HCT116 (cell line): ENCODE data around the gene CFAP77. TPM values are rescaled to one million over a fixed set of nuclear protein-coding genes. Genes with fewer than 3 reads are reported as not detected.

ENCODE experiments used
- ATAC-seq: fragments of 200-7000 bp; cut with Tn5 transposase; 2 replicates; pipeline ENCODE4 v1.9.1; 2020; ENCODE audit warnings: mild to moderate bottlenecking, moderate library complexity
- BruUV-seq: library from RNA; stranded (reverse); fragments of 400-500 nt; replicated peaks from 2 replicates; lab custom pipeline; 2021; lab: Mats Ljungman, UMichigan
- CTCF ChIA-PET: fragments of 300-600 bp; sonication (Branson Sonifier 250); formaldehyde crosslinking; loops from one replicate; lab custom pipeline; 2021; ENCODE audit warnings: antibody characterized with exemption; lab: Charles Lee
- POLR2A ChIA-PET: fragments of 300-600, 350-600 bp; sonication (Branson Sonifier 250); formaldehyde crosslinking; loops from one replicate; lab custom pipeline; 2021; ENCODE audit warnings: antibody characterized with exemption; lab: Charles Lee
- RAD21 ChIA-PET, 2 experiments: fragments of 300-600 bp; sonication (Branson Sonifier 250); formaldehyde crosslinking; loops; one replicate each; lab custom pipeline; 2023; ENCODE audit warnings: low total read pairs in 2 of 2; ENCODE audit not compliant: uncharacterized antibody in 2 of 2, unreplicated experiment in 2 of 2, low non-redundant PET in 1 of 2; lab: Charles Lee
- DNase-seq: peaks from one replicate; pipeline ENCODE4 v3.0.0-alpha.2; 2010; ENCODE audit warnings: low read depth, low spot score
- H2AFZ ChIP-seq: fragments of 200-600 bp; shearing (Covaris generic), sonication (generic); 2 replicates; pipeline ENCODE4 v1.6.1; 2017; ENCODE audit warnings: low read depth, mixed run types, mixed read lengths, antibody characterized with exemption, low read length; ENCODE audit not compliant: poor library complexity, severe bottlenecking
- H3K27ac ChIP-seq: 2 replicates; pipeline ENCODE4 v1.5.1; 2012; ENCODE audit warnings: low read depth, low read length
- H3K27me3 ChIP-seq: fragments of 200-600 bp; sonication (generic); 2 replicates; pipeline ENCODE4 v1.6.1; 2016; ENCODE audit warnings: mixed run types, low read length, mixed read lengths; ENCODE audit not compliant: insufficient read depth
- H3K36me3 ChIP-seq, 2 experiments: fragments of 200-500 bp in 1 of 2; fragments of 200-600 bp in 1 of 2; sonication (Bioruptor generic) in 1 of 2; sonication (generic) in 1 of 2; 2 replicates each; pipeline versions ENCODE4 v1.5.1 to v1.6.1; 2014 to 2016; ENCODE audit warnings: low read length in 2 of 2, inconsistent platforms in 1 of 2, mixed read lengths in 1 of 2, mixed run types in 1 of 2; ENCODE audit not compliant: insufficient read depth in 2 of 2, control insufficient read depth in 1 of 2
- H3K4me1 ChIP-seq, 2 experiments: fragments of 200-600 bp in 1 of 2; sonication (generic) in 1 of 2; 2 replicates each; pipeline versions ENCODE4 v1.5.1 to v1.6.1; 2012 to 2017; ENCODE audit warnings: low read length in 2 of 2, inconsistent platforms in 1 of 2, mild to moderate bottlenecking in 1 of 2, mixed read lengths in 1 of 2, mixed run types in 1 of 2, moderate library complexity in 1 of 2; ENCODE audit not compliant: insufficient read depth in 2 of 2, control insufficient read depth in 1 of 2
- H3K4me2 ChIP-seq: fragments of 200-600 bp; sonication (generic); 2 replicates; pipeline ENCODE4 v1.6.1; 2017; ENCODE audit warnings: mixed run types, low read length, mixed read lengths
- H3K4me3 ChIP-seq, 2 experiments: fragments of 200-600 bp in 1 of 2; sonication (generic) in 1 of 2; replicated peaks in 1 of 2; 2 replicates each; pipeline ENCODE4 v1.5.1; 2011 to 2016; ENCODE audit warnings: low read length in 2 of 2, control low read depth in 1 of 2, low read depth in 1 of 2, mild to moderate bottlenecking in 1 of 2, mixed read lengths in 1 of 2, mixed run types in 1 of 2
- H3K79me2 ChIP-seq: fragments of 200-600 bp; sonication (generic); 2 replicates; pipeline ENCODE4 v1.6.1; 2017; ENCODE audit warnings: mild to moderate bottlenecking, mixed run types, low read length, moderate library complexity, mixed read lengths; ENCODE audit not compliant: insufficient read depth
- H3K9ac ChIP-seq: fragments of 200-600 bp; sonication (generic); 2 replicates; pipeline ENCODE4 v1.6.1; 2016; ENCODE audit warnings: low read length, mixed read lengths
- H3K9me2 ChIP-seq: fragments of 200-600 bp; sonication (generic), shearing (Covaris generic); 2 replicates; pipeline ENCODE4 v1.6.1; 2017; ENCODE audit warnings: mixed run types, mild to moderate bottlenecking, moderate library complexity; ENCODE audit not compliant: insufficient read depth
- H3K9me3 ChIP-seq, 2 experiments: fragments of 200-500 bp in 1 of 2; fragments of 200-600 bp in 1 of 2; sonication (Bioruptor generic) in 1 of 2; sonication (generic) in 1 of 2; 2 replicates each; pipeline ENCODE4 v1.6.1; 2014 to 2017; ENCODE audit warnings: low read length in 2 of 2, mixed read lengths in 2 of 2, inconsistent platforms in 1 of 2, low read depth in 1 of 2, mild to moderate bottlenecking in 1 of 2, mixed run types in 1 of 2, moderate library complexity in 1 of 2; ENCODE audit not compliant: control insufficient read depth in 1 of 2, insufficient read depth in 1 of 2
- H4K20me1 ChIP-seq: fragments of 200-600 bp; sonication (generic), shearing (Covaris generic); 2 replicates; pipeline ENCODE4 v1.6.1; 2017; ENCODE audit warnings: mixed run types, mild to moderate bottlenecking, moderate library complexity; ENCODE audit not compliant: insufficient read depth
- ATF3 ChIP-seq: IDR thresholded peaks from 2 replicates; pipeline ENCODE4 v1.6.1; 2012
- CEBPB ChIP-seq: IDR thresholded peaks from 2 replicates; pipeline ENCODE4 v1.6.1; 2012; ENCODE audit warnings: low read depth
- EGR1 ChIP-seq: IDR thresholded peaks from 2 replicates; pipeline ENCODE4 v1.6.1; 2012; ENCODE audit warnings: low read depth
- JUND ChIP-seq: IDR thresholded peaks from 2 replicates; pipeline ENCODE4 v1.6.1; 2012
- RAD21 ChIP-seq: IDR thresholded peaks from 2 replicates; pipeline ENCODE4 v1.6.1; 2012; ENCODE audit warnings: low read depth, mild to moderate bottlenecking
- SIN3A ChIP-seq: IDR thresholded peaks from 2 replicates; pipeline ENCODE4 v1.6.1; 2012; ENCODE audit warnings: low read depth
- SP1 ChIP-seq: IDR thresholded peaks from 2 replicates; pipeline ENCODE4 v1.6.1; 2012; ENCODE audit warnings: low read depth
- SRF ChIP-seq: IDR thresholded peaks from 2 replicates; pipeline ENCODE4 v1.6.1; 2012; ENCODE audit warnings: low read depth
- TCF7L2 ChIP-seq: IDR thresholded peaks from 2 replicates; pipeline ENCODE4 v1.7.0; 2011; ENCODE audit warnings: borderline replicate concordance, inconsistent platforms; ENCODE audit not compliant: insufficient read depth, insufficient read length; ENCODE audit errors: extremely low read depth
- ZFX ChIP-seq: fragments of 450-650 bp; IDR thresholded peaks from 2 replicates; pipeline ENCODE4 v1.6.1; 2017
- ZNF274 ChIP-seq: fragments of 200-500 bp; sonication (Bioruptor generic); IDR thresholded peaks from 2 replicates; pipeline ENCODE4 v1.6.1; 2014; ENCODE audit warnings: mild to moderate bottlenecking, low read depth, low read length, inconsistent platforms
- intact Hi-C: fragments of 100-400 bp; cut with micrococcal nuclease; formaldehyde crosslinking; loops from 2 replicates; pipeline ENCODE4 v1.10.0; 2022
- total RNA-seq: library from RNA; stranded (reverse); gene quantifications from one replicate; pipeline ENCODE4 v1.2.1, GENCODE V29; 2021; ENCODE audit not compliant: unreplicated experiment
- TF ChIP-seq, protein P1 (sequence below): IDR thresholded peaks from 2 replicates; pipeline ENCODE4 v1.6.1; 2011; ENCODE audit warnings: mild to moderate bottlenecking, low read length, moderate library complexity; ENCODE audit not compliant: insufficient replicate concordance; ENCODE audit errors: extremely low read depth
- TF ChIP-seq, protein P2 (sequence below), 3 experiments: fragments of 200-600 bp in 1 of 3; sonication (generic) in 1 of 3; IDR thresholded peaks in 2 of 3; conservative IDR thresholded peaks in 1 of 3; 2 replicates each; pipeline ENCODE4 v1.5.1; 2012 to 2017; ENCODE audit warnings: low read depth in 2 of 3, low read length in 2 of 3, antibody characterized with exemption in 1 of 3, borderline replicate concordance in 1 of 3, control low read depth in 1 of 3, mild to moderate bottlenecking in 1 of 3, mixed read lengths in 1 of 3, mixed run types in 1 of 3, moderate library complexity in 1 of 3; ENCODE audit not compliant: insufficient read depth in 1 of 3

The CFAP77 gene
- total RNA-seq, 1 experiment from 2014 or later: 0.98 TPM

DNA sequence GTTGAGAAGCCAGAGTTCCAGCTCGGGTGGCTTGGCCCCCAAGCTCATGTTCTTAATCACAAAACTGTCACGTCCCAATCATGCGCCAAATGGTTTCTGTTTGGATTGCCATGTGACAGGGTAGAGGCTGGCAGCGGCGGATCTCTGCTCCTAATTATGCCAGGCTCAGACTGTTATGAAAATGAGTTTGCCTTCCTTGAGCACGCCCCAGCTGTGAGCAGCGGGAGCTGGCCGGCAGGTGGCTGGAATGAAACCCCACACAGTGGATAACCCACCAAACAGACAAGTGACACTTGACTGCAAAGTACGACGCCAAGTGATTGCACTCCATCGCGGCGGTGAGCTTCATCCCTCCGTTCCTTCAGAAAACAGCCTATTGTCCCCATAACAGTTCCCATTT lies 75.4 kb downstream of the CFAP77 start:
- TF ChIP-seq JUND: no peak
- no peak for TF ChIP-seq EGR1
- TF ChIP-seq, protein P1, sequence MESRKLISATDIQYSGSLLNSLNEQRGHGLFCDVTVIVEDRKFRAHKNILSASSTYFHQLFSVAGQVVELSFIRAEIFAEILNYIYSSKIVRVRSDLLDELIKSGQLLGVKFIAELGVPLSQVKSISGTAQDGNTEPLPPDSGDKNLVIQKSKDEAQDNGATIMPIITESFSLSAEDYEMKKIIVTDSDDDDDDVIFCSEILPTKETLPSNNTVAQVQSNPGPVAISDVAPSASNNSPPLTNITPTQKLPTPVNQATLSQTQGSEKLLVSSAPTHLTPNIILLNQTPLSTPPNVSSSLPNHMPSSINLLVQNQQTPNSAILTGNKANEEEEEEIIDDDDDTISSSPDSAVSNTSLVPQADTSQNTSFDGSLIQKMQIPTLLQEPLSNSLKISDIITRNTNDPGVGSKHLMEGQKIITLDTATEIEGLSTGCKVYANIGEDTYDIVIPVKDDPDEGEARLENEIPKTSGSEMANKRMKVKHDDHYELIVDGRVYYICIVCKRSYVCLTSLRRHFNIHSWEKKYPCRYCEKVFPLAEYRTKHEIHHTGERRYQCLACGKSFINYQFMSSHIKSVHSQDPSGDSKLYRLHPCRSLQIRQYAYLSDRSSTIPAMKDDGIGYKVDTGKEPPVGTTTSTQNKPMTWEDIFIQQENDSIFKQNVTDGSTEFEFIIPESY: no peak
- no peak for TF ChIP-seq ZNF274
- TF ChIP-seq, protein P2, sequence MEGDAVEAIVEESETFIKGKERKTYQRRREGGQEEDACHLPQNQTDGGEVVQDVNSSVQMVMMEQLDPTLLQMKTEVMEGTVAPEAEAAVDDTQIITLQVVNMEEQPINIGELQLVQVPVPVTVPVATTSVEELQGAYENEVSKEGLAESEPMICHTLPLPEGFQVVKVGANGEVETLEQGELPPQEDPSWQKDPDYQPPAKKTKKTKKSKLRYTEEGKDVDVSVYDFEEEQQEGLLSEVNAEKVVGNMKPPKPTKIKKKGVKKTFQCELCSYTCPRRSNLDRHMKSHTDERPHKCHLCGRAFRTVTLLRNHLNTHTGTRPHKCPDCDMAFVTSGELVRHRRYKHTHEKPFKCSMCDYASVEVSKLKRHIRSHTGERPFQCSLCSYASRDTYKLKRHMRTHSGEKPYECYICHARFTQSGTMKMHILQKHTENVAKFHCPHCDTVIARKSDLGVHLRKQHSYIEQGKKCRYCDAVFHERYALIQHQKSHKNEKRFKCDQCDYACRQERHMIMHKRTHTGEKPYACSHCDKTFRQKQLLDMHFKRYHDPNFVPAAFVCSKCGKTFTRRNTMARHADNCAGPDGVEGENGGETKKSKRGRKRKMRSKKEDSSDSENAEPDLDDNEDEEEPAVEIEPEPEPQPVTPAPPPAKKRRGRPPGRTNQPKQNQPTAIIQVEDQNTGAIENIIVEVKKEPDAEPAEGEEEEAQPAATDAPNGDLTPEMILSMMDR (IDR thresholded peaks at IDR 0.05 in 2 of 3, conservative IDR thresholded peaks at IDR 0.05 in 1 of 3; ENCODE audit: borderline replicate concordance in 1 of 3, insufficient read depth in 1 of 3, low read depth in 2 of 3, low read length in 2 of 3): no peak
- no peak for TF ChIP-seq ZFX
- TF ChIP-seq SIN3A: no peak
- TF ChIP-seq CEBPB: no peak
- TF ChIP-seq SRF: no peak
- no peak for TF ChIP-seq SP1
- TF ChIP-seq RAD21: no peak
- TF ChIP-seq TCF7L2: no peak
- TF ChIP-seq ATF3: no peak
- ChIA-PET RAD21 (no interaction called here), CTCF (no interaction called here), POLR2A (no interaction called here)
- no peak for ATAC-seq
- intact Hi-C loops: no loop called here
- H3K27me3 ChIP-seq: peaks cover 9% of the 10 kb centered on the region
- no TSS peak for BruUV-seq
- no peaks in the 10 kb centered on the region for H3K4me1 ChIP-seq
- H3K4me3 ChIP-seq: no peak overlapping the region
- DNase-seq: no peak
- H3K4me2 ChIP-seq: no peak overlapping the region
- H3K9me2 ChIP-seq: no peaks in the 10 kb centered on the region
- H3K36me3 ChIP-seq: no peaks in the 10 kb centered on the region
- no peak overlapping the region for H3K27ac ChIP-seq
- H3K9me3 ChIP-seq: no peaks in the 10 kb centered on the region
- no peak overlapping the region for H3K9ac ChIP-seq
- no peaks in the 10 kb centered on the region for H3K79me2 ChIP-seq
- no peaks in the 10 kb centered on the region for H4K20me1 ChIP-seq
- H2AFZ ChIP-seq: no peak overlapping the region
